Endothelial cell of umbilical vein (primary cell): ENCODE data around the gene SPAG6. TPM values are rescaled to one million over a fixed set of nuclear protein-coding genes. Genes with fewer than 3 reads are reported as not detected.

Source experiments
- BruUV-seq: library from RNA; stranded (reverse); fragments of 400-500 nt; replicated peaks from 2 replicates; lab custom pipeline; 2021; lab: Mats Ljungman, UMichigan
- CTCF ChIA-PET: fragments of 300-600, 350-600 bp; sonication (Branson Sonifier 250); formaldehyde crosslinking; loops from one replicate; lab custom pipeline; 2021; ENCODE audit warnings: antibody characterized with exemption, inconsistent platforms; lab: Charles Lee
- POLR2A ChIA-PET: fragments of 300-600, 350-600 bp; sonication (Branson Sonifier 250); formaldehyde crosslinking; loops from one replicate; lab custom pipeline; 2021; ENCODE audit warnings: antibody characterized with exemption, inconsistent platforms; lab: Charles Lee
- DNase-seq: peaks from one replicate; pipeline ENCODE4 v3.0.0-alpha.2; 2011; ENCODE audit warnings: low read depth, low spot score
- FAIRE-seq: peaks from 2 replicates; lab custom pipeline; 2011; peaks lifted over from hg19 to GRCh38; lab: Jason Lieb, UNC
- H2AFZ ChIP-seq: 2 replicates; pipeline ENCODE4 v1.6.0; 2012; ENCODE audit warnings: low read depth, low read length, control low read depth, inconsistent platforms
- H3K27ac ChIP-seq: 2 replicates; pipeline ENCODE4 v1.5.1; 2011; ENCODE audit warnings: low read depth, mild to moderate bottlenecking, control low read depth, low read length, moderate library complexity; ENCODE audit not compliant: insufficient read depth
- H3K27me3 ChIP-seq, 2 experiments: 2 replicates each; pipeline versions ENCODE4 v1.6.0 to v1.6.1; 2011; ENCODE audit warnings: low read length in 2 of 2, mixed read lengths in 1 of 2; ENCODE audit not compliant: control insufficient read depth in 2 of 2, insufficient read depth in 2 of 2
- H3K36me3 ChIP-seq, 2 experiments: 2 replicates in 1 of 2; 3 replicates in 1 of 2; pipeline ENCODE4 v1.5.1; 2011; ENCODE audit warnings: low read length in 2 of 2, mild to moderate bottlenecking in 1 of 2, moderate library complexity in 1 of 2; ENCODE audit not compliant: control insufficient read depth in 2 of 2, insufficient read depth in 2 of 2; ENCODE audit errors: extremely low read depth in 1 of 2
- H3K4me1 ChIP-seq: 3 replicates; pipeline ENCODE4 v1.5.1; 2011; ENCODE audit warnings: mild to moderate bottlenecking, low read length; ENCODE audit not compliant: control insufficient read depth, insufficient read depth; ENCODE audit errors: extremely low read depth
- H3K4me2 ChIP-seq: 2 replicates; pipeline ENCODE4 v1.6.1; 2011; ENCODE audit warnings: low read length, control low read depth, mixed read lengths; ENCODE audit not compliant: insufficient read depth
- H3K4me3 ChIP-seq, 3 experiments: fragments of 200-600 bp in 1 of 3; sonication (generic), shearing (Covaris generic) in 1 of 3; replicated peaks in 1 of 3; 2 replicates each; pipeline ENCODE4 v1.5.1; 2011 to 2016; ENCODE audit warnings: control low read depth in 3 of 3, low read length in 3 of 3, mild to moderate bottlenecking in 2 of 3, inconsistent platforms in 1 of 3, low read depth in 1 of 3, moderate library complexity in 1 of 3; ENCODE audit not compliant: insufficient read depth in 1 of 3
- H3K79me2 ChIP-seq: 2 replicates; pipeline ENCODE4 v1.6.0; 2012; ENCODE audit warnings: low read length, inconsistent platforms; ENCODE audit not compliant: control insufficient read depth, insufficient read depth
- H3K9ac ChIP-seq: replicated peaks from 2 replicates; pipeline ENCODE3; 2011; ENCODE audit warnings: low read length, control low read depth; ENCODE audit not compliant: insufficient read depth; ENCODE audit errors: extremely low read depth
- H3K9me1 ChIP-seq: replicated peaks from 3 replicates; pipeline ENCODE4 v1.6.0; 2011; ENCODE audit warnings: mild to moderate bottlenecking, low read length; ENCODE audit not compliant: control insufficient read depth, insufficient read depth; ENCODE audit errors: extremely low read depth
- H3K9me3 ChIP-seq: replicated peaks from 2 replicates; pipeline ENCODE4 v1.5.1; 2012; ENCODE audit warnings: low read length, inconsistent platforms; ENCODE audit not compliant: control insufficient read depth, insufficient read depth
- H4K20me1 ChIP-seq: replicated peaks from 2 replicates; pipeline ENCODE3; 2011; ENCODE audit warnings: mild to moderate bottlenecking, low read length; ENCODE audit not compliant: control insufficient read depth, insufficient read depth; ENCODE audit errors: extremely low read depth
- EZH2 ChIP-seq: IDR thresholded peaks from 2 replicates; pipeline ENCODE4 v1.6.1; 2012; ENCODE audit warnings: borderline replicate concordance, low read depth, mild to moderate bottlenecking, moderate library complexity, low read length, inconsistent platforms; ENCODE audit not compliant: severe bottlenecking
- FOS ChIP-seq: IDR thresholded peaks from 2 replicates; pipeline ENCODE4 v1.6.1; 2011; ENCODE audit warnings: mild to moderate bottlenecking, low read length, moderate library complexity, borderline replicate concordance; ENCODE audit not compliant: insufficient read depth
- GATA2 ChIP-seq: IDR thresholded peaks from 2 replicates; pipeline ENCODE4 v1.7.0; 2011; ENCODE audit warnings: low read depth, mild to moderate bottlenecking, moderate library complexity, mixed read lengths, low read length; ENCODE audit not compliant: insufficient read length, insufficient read depth
- JUN ChIP-seq: IDR thresholded peaks from 2 replicates; pipeline ENCODE4 v1.6.1; 2011; ENCODE audit warnings: borderline replicate concordance, low read depth; ENCODE audit not compliant: insufficient read length, insufficient read depth
- MYC ChIP-seq: IDR thresholded peaks from one replicate; pipeline ENCODE4 v1.6.1; 2011; ENCODE audit warnings: mild to moderate bottlenecking, low read depth, low read length
- POLR2A ChIP-seq: IDR thresholded peaks from 2 replicates; pipeline ENCODE4 v1.6.1; 2012; ENCODE audit warnings: low read depth, mild to moderate bottlenecking, control low read depth, low read length
- POLR2AphosphoS5 ChIP-seq: IDR thresholded peaks from 2 replicates; pipeline ENCODE4 v1.6.1; 2012; ENCODE audit warnings: low read depth, mild to moderate bottlenecking, control low read depth, low read length, moderate library complexity; ENCODE audit not compliant: insufficient read depth
- dilution Hi-C: fragments of 300-500 bp; cut with MboI; formaldehyde crosslinking; loops from one replicate; pipeline ENCODE4 v1.15.0; 2019; ENCODE audit warnings: low sequenced_read_pairs; ENCODE audit not compliant: extremely low pct_ligation_motif_present
- intact Hi-C: fragments of 100-400 bp; cut with micrococcal nuclease; formaldehyde crosslinking; loops from one replicate; pipeline ENCODE4 v1.10.0; 2022
- polyA plus RNA-seq, 4 experiments: library from polyadenylated mRNA; depleted of rRNA in 3 of 4; stranded (reverse) in 3 of 4; unstranded in 1 of 4; fragments of >200 nt; gene quantifications; 2 replicates each; pipeline versions ENCODE4 v1.2.1 to v1.2.3, GENCODE V29; 2011 to 2012; ENCODE audit warnings: missing spikeins in 1 of 4
- total RNA-seq: library from RNA; stranded (reverse); gene quantifications from 2 replicates; pipeline ENCODE4 v1.2.3, GENCODE V29; 2021
- TF ChIP-seq, protein P1 (sequence below), 2 donors: IDR thresholded peaks; 1 replicate in 1 of 2; 2 replicates in 1 of 2; pipeline ENCODE4 v1.5.1; 2011; ENCODE audit warnings: low read length in 2 of 2, mild to moderate bottlenecking in 2 of 2, moderate library complexity in 2 of 2, control low read depth in 1 of 2, inconsistent platforms in 1 of 2, low read depth in 1 of 2; ENCODE audit not compliant: insufficient read depth in 1 of 2; ENCODE audit errors: extremely low read depth in 1 of 2
- TF ChIP-seq, protein P2 (sequence below): IDR thresholded peaks from 2 replicates; pipeline ENCODE4 v1.6.1; 2011; ENCODE audit not compliant: insufficient read depth, insufficient read length

SPAG6 gene
- total and polyA plus RNA-seq, 2 donors (not counting 3 experiments of a cell fraction or from before 2014, with no cell fraction given) = not detected

DNA sequence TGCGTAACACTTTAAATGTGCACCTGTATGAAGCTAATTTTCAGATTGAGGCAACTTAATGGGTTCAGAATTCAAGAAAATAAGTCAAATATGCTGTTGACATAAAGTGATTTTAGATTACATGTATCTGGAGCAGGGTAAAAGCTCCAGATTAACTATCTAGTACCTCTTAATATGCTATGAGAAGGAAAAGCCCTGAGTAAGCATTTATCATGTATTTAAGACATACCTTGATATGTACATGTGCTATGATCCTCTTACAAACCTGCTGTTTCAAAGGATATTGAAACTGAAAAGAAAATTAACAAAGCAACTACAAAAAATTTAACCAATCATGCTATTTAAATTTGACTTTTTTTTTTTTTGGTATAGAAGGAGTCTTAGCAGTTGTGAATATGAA, 4.5 kb downstream of the SPAG6 start:
- Histone ChIP-seq H3K9me3 (no peaks in the 10 kb centered on the region), H3K36me3 (no peaks in the 10 kb centered on the region), H3K79me2 (no peaks in the 10 kb centered on the region), H3K9me1 (no peaks in the 10 kb centered on the region), H3K9ac (no peak overlapping the region), H3K27me3 (peaks cover 35 to 57% of the 10 kb centered on the region in 2 experiments), H3K27ac (no peak overlapping the region), H4K20me1 (no peaks in the 10 kb centered on the region), H3K4me2 (no peak overlapping the region), H3K4me3 (no peak overlapping the region), H2AFZ (no peak overlapping the region), H3K4me1 (no peaks in the 10 kb centered on the region)
- intact Hi-C loops (no loop called here), dilution Hi-C loops (no loop called here)
- FAIRE-seq (no peak), DNase-seq (no peak)
- BruUV-seq = no TSS peak
- POLR2A ChIA-PET = no interaction called here
- TF ChIP-seq, protein P1, sequence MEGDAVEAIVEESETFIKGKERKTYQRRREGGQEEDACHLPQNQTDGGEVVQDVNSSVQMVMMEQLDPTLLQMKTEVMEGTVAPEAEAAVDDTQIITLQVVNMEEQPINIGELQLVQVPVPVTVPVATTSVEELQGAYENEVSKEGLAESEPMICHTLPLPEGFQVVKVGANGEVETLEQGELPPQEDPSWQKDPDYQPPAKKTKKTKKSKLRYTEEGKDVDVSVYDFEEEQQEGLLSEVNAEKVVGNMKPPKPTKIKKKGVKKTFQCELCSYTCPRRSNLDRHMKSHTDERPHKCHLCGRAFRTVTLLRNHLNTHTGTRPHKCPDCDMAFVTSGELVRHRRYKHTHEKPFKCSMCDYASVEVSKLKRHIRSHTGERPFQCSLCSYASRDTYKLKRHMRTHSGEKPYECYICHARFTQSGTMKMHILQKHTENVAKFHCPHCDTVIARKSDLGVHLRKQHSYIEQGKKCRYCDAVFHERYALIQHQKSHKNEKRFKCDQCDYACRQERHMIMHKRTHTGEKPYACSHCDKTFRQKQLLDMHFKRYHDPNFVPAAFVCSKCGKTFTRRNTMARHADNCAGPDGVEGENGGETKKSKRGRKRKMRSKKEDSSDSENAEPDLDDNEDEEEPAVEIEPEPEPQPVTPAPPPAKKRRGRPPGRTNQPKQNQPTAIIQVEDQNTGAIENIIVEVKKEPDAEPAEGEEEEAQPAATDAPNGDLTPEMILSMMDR (IDR thresholded peaks at IDR 0.05; ENCODE audit: extremely low read depth in 1 of 2, insufficient read depth in 1 of 2, low read depth in 1 of 2, low read length in 2 of 2) = no peak
- TF ChIP-seq POLR2A (no peak), JUN (no peak), MYC (no peak), FOS (no peak), EZH2 (no peak), GATA2 (no peak), POLR2AphosphoS5 (no peak)
- TF ChIP-seq, protein P2, sequence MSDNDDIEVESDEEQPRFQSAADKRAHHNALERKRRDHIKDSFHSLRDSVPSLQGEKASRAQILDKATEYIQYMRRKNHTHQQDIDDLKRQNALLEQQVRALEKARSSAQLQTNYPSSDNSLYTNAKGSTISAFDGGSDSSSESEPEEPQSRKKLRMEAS = no peak
- CTCF ChIA-PET = interaction anchor here (1.0 to 2.1 kb wide), 4 partner anchors 10 to 34 kb away, joined by 3 to 5 read pairs (median 4); partner anchors contain the start of gene COMMD3
